CD4-positive, alpha-beta T cell (primary cell): ENCODE measurements around the gene CLSTN2. TPM values are rescaled to one million over a fixed set of nuclear protein-coding genes. Genes with fewer than 3 reads are reported as not detected.

Source experiments
- ATAC-seq: fragments of 200-7000 bp; cut with Tn5 transposase; one replicate; pipeline ENCODE4 v1.10.0; 2022; ENCODE audit warnings: mild to moderate bottlenecking; ENCODE audit not compliant: poor library complexity
- CTCF ChIA-PET: fragments of 350-600 bp; sonication (Branson Sonifier 250); formaldehyde crosslinking; loops from one replicate; lab custom pipeline; 2021; ENCODE audit warnings: antibody characterized with exemption, inconsistent platforms; lab: Charles Lee
- POLR2A ChIA-PET: fragments of 350-600 bp; sonication (Branson Sonifier 250); formaldehyde crosslinking; loops from one replicate; lab custom pipeline; 2021; ENCODE audit warnings: antibody characterized with exemption, inconsistent platforms; lab: Charles Lee
- DNase-seq, 14 experiments: peaks; one replicate each; pipeline ENCODE4 v3.0.0-alpha.2; 2013 to 2020; ENCODE audit warnings: mixed read lengths in 2 of 14
- H3K27ac ChIP-seq, 2 donors: one replicate each; pipeline versions ENCODE4 v1.5.1 to v1.7.0; 2013; ENCODE audit warnings: low read length in 2 of 2, low read depth in 1 of 2, mild to moderate bottlenecking in 1 of 2
- H3K27me3 ChIP-seq, 2 experiments: 1 replicate in 1 of 2; 2 replicates in 1 of 2; pipeline versions ENCODE4 v1.6.1 to v1.7.0; 2013; ENCODE audit warnings: low read length in 2 of 2, control low read depth in 1 of 2, mild to moderate bottlenecking in 1 of 2, moderate library complexity in 1 of 2; ENCODE audit not compliant: insufficient read depth in 2 of 2, control insufficient read depth in 1 of 2
- H3K36me3 ChIP-seq: one replicate; pipeline ENCODE4 v1.6.1; 2013; ENCODE audit warnings: low read length, control low read depth; ENCODE audit not compliant: insufficient read depth
- H3K4me1 ChIP-seq: one replicate; pipeline ENCODE4 v1.6.1; 2013; ENCODE audit warnings: low read length, control low read depth; ENCODE audit not compliant: insufficient read depth
- H3K4me3 ChIP-seq: one replicate; pipeline ENCODE4 v1.5.1; 2013; ENCODE audit warnings: mild to moderate bottlenecking, low read length, moderate library complexity
- H3K9me3 ChIP-seq, 2 experiments: 1 replicate in 1 of 2; 2 replicates in 1 of 2; pipeline versions ENCODE4 v1.6.1 to v1.7.0; 2013; ENCODE audit warnings: low read length in 2 of 2, mild to moderate bottlenecking in 2 of 2, control low read depth in 1 of 2, moderate library complexity in 1 of 2; ENCODE audit not compliant: control insufficient read depth in 1 of 2, insufficient read depth in 1 of 2
- H3K27ac Mint-ChIP-seq: one replicate; pipeline ENCODE4 v1.8.0; 2020; ENCODE audit warnings: mixed read lengths
- H3K27me3 Mint-ChIP-seq: one replicate; pipeline ENCODE4 v1.8.0; 2021; ENCODE audit warnings: mixed read lengths
- H3K36me3 Mint-ChIP-seq: one replicate; pipeline ENCODE4 v1.8.0; 2021; ENCODE audit warnings: low read depth, mixed read lengths
- H3K4me1 Mint-ChIP-seq: one replicate; pipeline ENCODE4 v1.8.0; 2021; ENCODE audit warnings: low read depth, mixed read lengths
- H3K4me3 Mint-ChIP-seq: one replicate; pipeline ENCODE4 v1.8.0; 2020; ENCODE audit warnings: mild to moderate bottlenecking, mixed read lengths
- H3K9me3 Mint-ChIP-seq: one replicate; pipeline ENCODE4 v1.8.0; 2020; ENCODE audit warnings: mixed read lengths
- CTCF ChIP-seq: fragments of 200-600 bp; IDR thresholded peaks from one replicate; pipeline ENCODE4 v1.8.0; 2022; ENCODE audit warnings: antibody characterized with exemption, mild to moderate bottlenecking
- intact Hi-C, 2 experiments: fragments of 100-400 bp; cut with DNase I in 1 of 2; cut with micrococcal nuclease in 1 of 2; formaldehyde crosslinking; loops; one replicate each; pipeline versions ENCODE4 v1.15.1 to v1.9.0; 2023 to 2025; cut with DNase I, micrococcal nuclease
- total RNA-seq, 174 experiments: library from RNA in 2 of 174; stranded (reverse) in 2 of 174; gene quantifications; one replicate each; pipeline ENCODE4 v1.2.3 and lab custom pipeline; 2021 to 2026

Gene CLSTN2
- total RNA-seq, 2 experiments from 2014 or later: not detected

- Mint-ChIP-seq H3K36me3 (no peaks in the 10 kb centered on the region), H3K27ac (no peak overlapping the region), H3K27me3 (no peaks in the 10 kb centered on the region), H3K4me3 (no peak overlapping the region), H3K4me1 (no peaks in the 10 kb centered on the region), H3K9me3 (no peaks in the 10 kb centered on the region)
- Histone ChIP-seq H3K27ac (no peak overlapping the region), H3K4me1 (no peaks in the 10 kb centered on the region), H3K27me3 (no peaks in the 10 kb centered on the region), H3K9me3 (no peaks in the 10 kb centered on the region), H3K36me3 (no peaks in the 10 kb centered on the region), H3K4me3 (no peak overlapping the region)
- CTCF ChIA-PET: no interaction called here
- no peak for DNase-seq
- ATAC-seq: no peak
- POLR2A ChIA-PET: no interaction called here
- intact Hi-C loops: no loop called here
- TF ChIP-seq CTCF: no peak
Measured at GRCh38 chr3:139897759-139898158, 37.2 kb upstream of the CLSTN2 start.

GRCh38 chr3:139906418-139906817 is 28.6 kb upstream of the CLSTN2 start:
- ATAC-seq: no peak
- no peaks in the 10 kb centered on the region for H3K27me3 ChIP-seq
- TF ChIP-seq CTCF: no peak
- Mint-ChIP-seq H3K27ac (no peak overlapping the region), H3K36me3 (no peaks in the 10 kb centered on the region), H3K4me3 (no peak overlapping the region), H3K9me3 (peaks cover 3% of the 10 kb centered on the region), H3K4me1 (no peaks in the 10 kb centered on the region), H3K27me3 (no peaks in the 10 kb centered on the region)
- no peak for DNase-seq
- ChIA-PET POLR2A (no interaction called here), CTCF (no interaction called here)
- no peaks in the 10 kb centered on the region for H3K4me1 ChIP-seq
- no peak overlapping the region for H3K27ac ChIP-seq
- no peaks in the 10 kb centered on the region for H3K36me3 ChIP-seq
- H3K4me3 ChIP-seq: no peak overlapping the region
- H3K9me3 ChIP-seq: no peaks in the 10 kb centered on the region
- intact Hi-C loops: no loop called here

GRCh38 chr3:139909811-139910210 is 25.2 kb upstream of the CLSTN2 start:
- no peak for TF ChIP-seq CTCF
- no peaks in the 10 kb centered on the region for H3K4me1 ChIP-seq
- intact Hi-C loops: no loop called here
- no peak overlapping the region for H3K27ac Mint-ChIP-seq
- no peak overlapping the region for H3K27ac ChIP-seq
- H3K27me3 ChIP-seq: no peaks in the 10 kb centered on the region
- peaks cover 0 to 6% of the 10 kb centered on the region in 2 experiments for H3K9me3 ChIP-seq
- ChIA-PET CTCF (no interaction called here), POLR2A (no interaction called here)
- no peaks in the 10 kb centered on the region for H3K4me1 Mint-ChIP-seq
- peaks cover 3% of the 10 kb centered on the region for H3K27me3 Mint-ChIP-seq
- H3K36me3 Mint-ChIP-seq: no peaks in the 10 kb centered on the region
- no peak overlapping the region for H3K4me3 Mint-ChIP-seq
- no peaks in the 10 kb centered on the region for H3K36me3 ChIP-seq
- DNase-seq (no peak), ATAC-seq (no peak)
- H3K4me3 ChIP-seq: no peak overlapping the region
- peaks cover 4% of the 10 kb centered on the region for H3K9me3 Mint-ChIP-seq
